NB4 (cell line): ENCODE measurements around the gene CNPY1.

Source experiments
- DNase-seq: peaks from one replicate; pipeline ENCODE4 v3.0.0; 2010; ENCODE audit warnings: low read depth
- H3K4me3 ChIP-seq: one replicate; pipeline ENCODE4 v1.5.1; 2011; ENCODE audit warnings: mild to moderate bottlenecking, low read depth, low read length, moderate library complexity
- CTCF ChIP-seq: IDR thresholded peaks from one replicate; pipeline ENCODE4 v1.5.1; 2012; ENCODE audit warnings: low read depth, low read length
- MAX ChIP-seq: IDR thresholded peaks from 2 replicates; pipeline ENCODE4 v1.6.1; 2011; ENCODE audit warnings: low read depth, low read length
- MYC ChIP-seq: IDR thresholded peaks from 2 replicates; pipeline ENCODE4 v1.6.1; 2011; ENCODE audit warnings: low read depth, low read length
- POLR2A ChIP-seq: IDR thresholded peaks from 2 replicates; pipeline ENCODE4 v1.6.1; 2011; ENCODE audit warnings: mild to moderate bottlenecking; ENCODE audit not compliant: insufficient read length; ENCODE audit errors: extremely low read depth

CNPY1 gene

DNA sequence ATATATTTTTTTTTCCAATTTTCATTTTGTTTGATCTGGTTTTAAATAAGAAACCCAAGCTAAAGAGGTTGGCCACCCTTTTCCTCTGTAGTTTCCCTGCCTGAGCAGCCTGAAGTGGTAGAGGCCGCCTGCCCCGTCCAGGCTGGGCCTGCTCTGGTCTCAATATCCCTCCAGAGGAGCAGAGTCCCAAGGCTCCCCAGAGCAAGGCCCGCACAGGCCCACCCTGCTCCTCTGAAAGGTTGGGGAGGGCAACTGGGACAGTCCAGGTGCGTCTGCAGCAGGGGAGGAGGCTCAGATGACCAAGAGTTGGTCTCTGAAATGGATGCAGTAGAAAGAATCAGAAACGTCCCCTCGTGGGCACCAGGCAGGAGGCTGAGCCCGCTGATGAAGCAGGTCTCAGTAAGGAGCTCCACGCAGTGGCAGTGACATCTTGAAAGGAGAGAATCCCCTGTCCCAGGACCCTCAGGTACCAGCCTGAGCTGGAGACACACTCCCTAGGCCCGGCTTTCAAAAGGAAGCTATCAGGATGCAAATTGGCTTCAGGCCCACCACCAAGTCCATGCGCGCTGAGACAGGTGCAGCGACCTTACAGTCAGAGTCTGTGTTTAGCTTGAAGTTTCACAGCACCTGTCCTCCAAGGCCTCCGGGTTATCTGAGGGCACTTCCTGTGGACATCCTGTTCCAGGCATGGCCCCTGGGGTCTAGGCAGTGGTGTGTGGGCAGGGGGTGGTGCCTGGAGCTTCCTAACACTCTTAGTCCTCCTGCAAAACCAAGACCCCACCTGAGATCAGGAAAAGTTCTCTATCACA is 50.7 kb downstream of the CNPY1 start:
- no peak overlapping the region for H3K4me3 ChIP-seq
- TF ChIP-seq MYC (no peak), MAX (no peak), CTCF (no peak)
- DNase-seq, result no peak

DNA sequence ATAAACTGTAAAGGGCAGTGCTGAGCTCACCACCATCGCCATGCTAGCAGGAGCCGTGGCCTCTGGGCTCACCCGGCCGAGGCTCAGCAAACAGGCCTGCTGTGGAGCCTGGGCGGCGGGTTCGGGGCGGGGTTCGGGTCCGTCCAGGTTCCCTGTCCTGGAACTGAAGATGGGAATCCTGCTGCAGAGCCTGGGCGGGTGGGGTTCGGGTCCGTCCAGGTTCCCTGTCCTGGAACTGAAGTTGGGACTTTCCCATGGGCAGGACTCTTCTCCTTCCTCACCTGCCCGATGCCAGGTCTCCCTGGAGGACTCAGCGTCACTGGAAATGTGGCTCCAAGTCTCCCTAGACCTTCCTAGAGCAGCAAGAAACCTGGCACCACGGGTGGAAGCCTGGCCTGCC is 51.8 kb downstream of the CNPY1 start:
- H3K4me3 ChIP-seq, result no peak overlapping the region
- DNase-seq, result no peak
- no peak for TF ChIP-seq MAX
- no peak for TF ChIP-seq CTCF
- TF ChIP-seq POLR2A, result no peak
- TF ChIP-seq MYC, result no peak

GRCh38 chr7:155493744-155494538 is 52.4 kb downstream of the CNPY1 start:
- no peak overlapping the region for H3K4me3 ChIP-seq
- no peak for DNase-seq
- no peak for TF ChIP-seq MAX
- no peak for TF ChIP-seq CTCF
- TF ChIP-seq MYC, result no peak
- no peak for TF ChIP-seq POLR2A

GRCh38 chr7:155491812-155492211 is 54.5 kb downstream of the CNPY1 start:
- H3K4me3 ChIP-seq, result no peak overlapping the region
- TF ChIP-seq CTCF, result no peak
- no peak for TF ChIP-seq MAX
- no peak for TF ChIP-seq MYC
- no peak for TF ChIP-seq POLR2A

DNA sequence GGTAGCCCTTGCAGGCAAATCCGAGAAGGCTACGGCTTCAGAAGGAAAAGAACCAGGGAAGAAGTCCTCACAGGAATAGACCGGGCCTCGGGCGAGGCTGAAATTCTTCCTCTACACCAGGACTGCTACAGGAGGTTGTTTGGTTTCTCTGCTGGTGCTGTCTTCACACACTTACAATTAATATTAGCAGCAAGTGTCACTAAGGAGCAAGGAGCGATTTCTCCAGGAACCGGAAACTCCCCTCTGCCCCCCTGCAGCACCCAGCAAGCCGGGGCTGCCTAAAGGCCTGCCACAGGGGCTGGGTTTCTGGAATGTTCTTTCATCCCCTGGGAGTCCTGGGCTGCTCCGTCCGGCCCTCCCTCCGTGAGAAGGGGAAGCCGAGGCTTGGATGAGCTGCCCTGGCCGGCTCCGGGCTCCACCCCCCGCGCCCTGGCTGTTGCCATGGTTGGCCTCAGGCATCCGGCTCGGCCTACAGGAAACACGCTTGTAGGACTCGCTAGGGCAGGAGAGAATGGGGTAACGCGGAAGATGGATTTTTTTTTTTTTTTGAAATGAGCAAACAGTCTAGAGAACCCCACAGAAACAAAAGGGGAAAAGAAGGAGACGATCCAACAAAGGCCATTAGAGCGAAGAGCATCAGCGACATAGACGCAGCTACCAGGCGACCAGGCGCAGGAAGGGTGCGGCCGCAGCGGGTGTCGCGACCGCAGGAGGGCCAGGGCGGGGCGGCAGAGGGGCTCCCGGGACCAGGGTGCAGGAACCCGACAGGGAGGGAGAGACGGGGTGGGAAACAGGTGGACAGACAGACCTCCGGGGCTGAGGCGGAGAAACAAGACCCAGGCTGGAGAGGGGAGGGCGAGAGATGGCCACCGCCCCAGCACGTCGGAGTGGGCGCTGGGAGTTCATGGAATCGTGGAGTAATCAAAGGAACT is 55.4 kb downstream of the CNPY1 start:
- no peak for TF ChIP-seq CTCF
- TF ChIP-seq MYC, result no peak
- TF ChIP-seq MAX, result no peak
- TF ChIP-seq POLR2A, result no peak
- H3K4me3 ChIP-seq, result no peak overlapping the region
- DNase-seq, result no peak

More at GRCh38 chr7:155491812-155492211, 54.5 kb downstream of the CNPY1 start:
- no peak for DNase-seq
